Parathyroid adenoma (tissue), 2 donors: ENCODE data around the gene HCN4.
"Not testable (repeated sequence)": the region's sequence is repeated elsewhere in the genome, so short reads cannot be mapped to it uniquely, and the experiment has no call there.

ENCODE experiments used
- H2AFZ ChIP-seq: fragments of 300-600 bp; sonication (generic); one replicate; pipeline ENCODE4 v1.7.0; 2017; ENCODE audit warnings: antibody characterized with exemption, mild to moderate bottlenecking
- H3K27ac ChIP-seq: fragments of 300-600 bp; sonication (generic); one replicate; pipeline ENCODE4 v1.7.0; 2017
- H3K27me3 ChIP-seq: fragments of 300-600 bp; sonication (generic); one replicate; pipeline ENCODE4 v1.7.0; 2017; ENCODE audit warnings: low read length; ENCODE audit not compliant: control insufficient read depth, insufficient read depth
- H3K36me3 ChIP-seq: fragments of 300-600 bp; sonication (generic); one replicate; pipeline ENCODE4 v1.7.0; 2017; ENCODE audit warnings: low read length; ENCODE audit not compliant: control insufficient read depth, insufficient read depth
- H3K4me1 ChIP-seq: fragments of 300-600 bp; sonication (generic); one replicate; pipeline ENCODE4 v1.7.0; 2017; ENCODE audit warnings: control low read depth
- H3K4me2 ChIP-seq: fragments of 300-600 bp; sonication (generic); one replicate; pipeline ENCODE4 v1.7.0; 2017; ENCODE audit warnings: low read length
- H3K4me3 ChIP-seq: fragments of 300-600 bp; sonication (generic); one replicate; pipeline ENCODE4 v1.7.0; 2017; ENCODE audit warnings: low read depth, low read length
- H3K79me2 ChIP-seq: fragments of 300-600 bp; sonication (generic); one replicate; pipeline ENCODE4 v1.7.0; 2017; ENCODE audit warnings: control low read depth
- H3K9ac ChIP-seq: fragments of 300-600 bp; sonication (generic); one replicate; pipeline ENCODE4 v1.7.0; 2017; ENCODE audit warnings: mild to moderate bottlenecking
- H3K9me3 ChIP-seq: fragments of 300-600 bp; sonication (generic); one replicate; pipeline ENCODE4 v1.7.0; 2017; ENCODE audit warnings: low read length; ENCODE audit not compliant: control insufficient read depth
- TF ChIP-seq, protein P1 (sequence below): fragments of 300-600 bp; sonication (generic); IDR thresholded peaks from one replicate; pipeline ENCODE4 v1.7.0; 2017; ENCODE audit warnings: antibody characterized with exemption, mild to moderate bottlenecking
- donor health status: primary hyperparathyroidism.

HCN4 gene

DNA sequence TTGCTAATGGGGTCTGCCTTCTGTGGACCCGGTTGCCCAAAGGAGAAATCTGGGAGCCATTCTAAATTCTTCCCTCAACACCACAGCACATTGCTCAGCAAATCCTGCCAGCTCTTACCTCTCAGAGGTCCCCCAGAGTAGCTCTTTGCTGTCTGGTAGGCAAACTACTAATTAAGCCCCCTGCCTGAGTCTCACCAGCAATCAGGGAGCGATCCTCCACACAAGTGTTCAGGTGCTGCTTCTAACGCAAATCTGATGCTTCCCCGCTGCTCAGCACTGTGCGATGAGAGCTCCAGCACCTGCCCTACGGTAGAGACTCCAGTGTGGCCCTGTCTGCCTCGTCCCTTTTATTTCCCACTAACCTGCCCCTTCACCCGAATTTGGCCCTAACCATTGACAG is 60.5 kb downstream of the HCN4 start:
- H3K79me2 ChIP-seq: no peaks in the 10 kb centered on the region
- no peak overlapping the region for H3K4me2 ChIP-seq
- H3K36me3 ChIP-seq: no peaks in the 10 kb centered on the region
- no peak overlapping the region for H2AFZ ChIP-seq
- no peak overlapping the region for H3K4me3 ChIP-seq
- TF ChIP-seq, protein P1, sequence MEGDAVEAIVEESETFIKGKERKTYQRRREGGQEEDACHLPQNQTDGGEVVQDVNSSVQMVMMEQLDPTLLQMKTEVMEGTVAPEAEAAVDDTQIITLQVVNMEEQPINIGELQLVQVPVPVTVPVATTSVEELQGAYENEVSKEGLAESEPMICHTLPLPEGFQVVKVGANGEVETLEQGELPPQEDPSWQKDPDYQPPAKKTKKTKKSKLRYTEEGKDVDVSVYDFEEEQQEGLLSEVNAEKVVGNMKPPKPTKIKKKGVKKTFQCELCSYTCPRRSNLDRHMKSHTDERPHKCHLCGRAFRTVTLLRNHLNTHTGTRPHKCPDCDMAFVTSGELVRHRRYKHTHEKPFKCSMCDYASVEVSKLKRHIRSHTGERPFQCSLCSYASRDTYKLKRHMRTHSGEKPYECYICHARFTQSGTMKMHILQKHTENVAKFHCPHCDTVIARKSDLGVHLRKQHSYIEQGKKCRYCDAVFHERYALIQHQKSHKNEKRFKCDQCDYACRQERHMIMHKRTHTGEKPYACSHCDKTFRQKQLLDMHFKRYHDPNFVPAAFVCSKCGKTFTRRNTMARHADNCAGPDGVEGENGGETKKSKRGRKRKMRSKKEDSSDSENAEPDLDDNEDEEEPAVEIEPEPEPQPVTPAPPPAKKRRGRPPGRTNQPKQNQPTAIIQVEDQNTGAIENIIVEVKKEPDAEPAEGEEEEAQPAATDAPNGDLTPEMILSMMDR: no peak
- no peaks in the 10 kb centered on the region for H3K4me1 ChIP-seq
- no peak overlapping the region for H3K27ac ChIP-seq
- no peaks in the 10 kb centered on the region for H3K9me3 ChIP-seq
- H3K9ac ChIP-seq: no peak overlapping the region
- no peaks in the 10 kb centered on the region for H3K27me3 ChIP-seq

DNA sequence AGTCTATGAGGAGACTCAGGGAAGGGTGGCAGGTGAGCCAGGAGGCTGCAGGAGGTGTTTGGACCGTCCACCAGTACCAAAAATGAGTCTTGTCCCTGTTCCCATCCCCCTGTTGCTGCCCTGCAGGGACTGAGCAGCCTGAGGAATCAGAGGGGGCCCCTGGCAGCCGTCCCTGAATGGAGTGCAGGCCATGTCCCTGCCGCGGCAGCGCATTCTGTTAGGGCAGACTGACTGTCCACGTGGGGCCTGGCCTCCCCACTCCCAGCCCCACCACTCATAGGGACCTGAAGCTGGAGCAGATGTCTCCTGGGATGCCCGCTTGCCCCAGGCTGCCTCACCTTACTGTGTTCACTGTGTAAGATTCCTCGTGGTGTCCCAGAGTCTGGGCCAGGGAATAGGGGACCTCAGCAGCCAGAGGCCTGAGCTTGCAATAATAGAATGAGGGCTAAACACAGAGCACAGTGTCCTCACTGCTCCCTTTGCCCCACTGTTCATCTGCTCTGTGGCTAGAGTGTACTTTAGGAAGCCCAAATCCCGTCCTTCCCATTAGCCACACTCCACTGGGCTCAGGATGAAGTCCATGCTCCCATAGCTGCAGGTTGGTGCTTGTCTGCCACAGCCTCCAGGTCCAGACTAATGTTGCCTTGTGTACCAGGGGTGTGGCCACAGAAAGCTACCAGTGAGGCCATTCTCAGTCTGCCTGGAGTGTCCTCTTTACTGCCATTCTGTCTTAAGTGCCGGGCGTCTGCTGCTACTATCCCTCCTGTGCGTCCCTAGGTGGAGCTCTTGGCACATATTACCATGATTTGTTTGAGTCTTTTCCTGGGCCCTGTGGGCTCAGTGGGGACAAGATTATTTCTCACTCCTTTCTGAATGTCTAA is 63.2 kb downstream of the HCN4 start:
- Histone ChIP-seq H3K4me2 (no peak overlapping the region), H3K27ac (no peak overlapping the region), H3K79me2 (no peaks in the 10 kb centered on the region), H2AFZ (no peak overlapping the region), H3K9me3 (no peaks in the 10 kb centered on the region), H3K4me3 (no peak overlapping the region), H3K36me3 (no peaks in the 10 kb centered on the region), H3K4me1 (no peaks in the 10 kb centered on the region), H3K27me3 (no peaks in the 10 kb centered on the region), H3K9ac (no peak overlapping the region)
- TF ChIP-seq, protein P1: peak; percentile 25

DNA sequence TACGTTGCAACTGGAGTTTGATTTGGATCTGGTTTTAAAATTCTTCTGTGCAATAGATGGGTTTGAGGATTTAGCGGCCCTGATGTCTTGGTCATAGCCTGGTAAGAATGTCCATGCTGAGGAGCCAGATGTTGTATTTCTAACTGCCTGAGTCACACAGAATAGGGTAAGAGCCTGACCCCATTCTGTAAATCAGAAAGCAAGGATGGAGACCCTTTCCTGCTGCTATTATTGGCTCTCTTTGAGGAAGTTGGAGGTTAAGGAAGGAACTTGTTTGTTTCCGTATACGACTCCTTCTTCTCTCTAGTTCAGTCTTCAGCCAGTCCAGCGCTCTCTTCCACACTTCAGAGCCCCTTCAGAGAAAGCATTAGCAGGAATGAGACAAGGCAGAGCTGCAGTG is 65.1 kb downstream of the HCN4 start:
- Histone ChIP-seq H3K9me3 (no peaks in the 10 kb centered on the region), H3K4me3 (no peak overlapping the region), H2AFZ (no peak overlapping the region), H3K4me1 (no peaks in the 10 kb centered on the region), H3K79me2 (no peaks in the 10 kb centered on the region), H3K27ac (no peak overlapping the region), H3K9ac (no peak overlapping the region), H3K4me2 (no peak overlapping the region), H3K27me3 (no peaks in the 10 kb centered on the region), H3K36me3 (no peaks in the 10 kb centered on the region)
- TF ChIP-seq, protein P1: no peak

DNA sequence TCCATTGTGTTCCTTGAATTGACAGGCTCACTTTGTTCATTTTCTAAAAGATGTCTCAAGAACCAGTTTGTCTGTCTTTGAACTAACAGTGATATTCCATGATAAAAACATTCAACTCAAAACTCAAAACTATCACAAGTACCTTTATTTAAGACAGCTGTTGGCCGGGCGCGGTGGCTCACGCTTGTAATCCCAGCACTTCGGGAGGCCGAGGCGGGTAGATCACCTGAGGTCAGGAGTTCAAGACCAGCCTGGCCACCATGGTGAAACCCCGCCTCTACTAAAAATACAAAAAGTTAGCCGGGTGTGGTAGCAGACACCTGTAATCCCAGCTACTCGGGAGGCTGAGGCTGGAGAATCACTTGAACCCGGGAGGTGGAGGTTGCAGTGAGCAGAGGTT is 68.5 kb downstream of the HCN4 start:
- H3K9me3 ChIP-seq, H3K79me2 ChIP-seq, H3K9ac ChIP-seq, H3K36me3 ChIP-seq, H3K4me2 ChIP-seq, H3K27ac ChIP-seq, H2AFZ ChIP-seq, H3K4me3 ChIP-seq, H3K4me1 ChIP-seq, H3K27me3 ChIP-seq: not testable (repeated sequence)

DNA sequence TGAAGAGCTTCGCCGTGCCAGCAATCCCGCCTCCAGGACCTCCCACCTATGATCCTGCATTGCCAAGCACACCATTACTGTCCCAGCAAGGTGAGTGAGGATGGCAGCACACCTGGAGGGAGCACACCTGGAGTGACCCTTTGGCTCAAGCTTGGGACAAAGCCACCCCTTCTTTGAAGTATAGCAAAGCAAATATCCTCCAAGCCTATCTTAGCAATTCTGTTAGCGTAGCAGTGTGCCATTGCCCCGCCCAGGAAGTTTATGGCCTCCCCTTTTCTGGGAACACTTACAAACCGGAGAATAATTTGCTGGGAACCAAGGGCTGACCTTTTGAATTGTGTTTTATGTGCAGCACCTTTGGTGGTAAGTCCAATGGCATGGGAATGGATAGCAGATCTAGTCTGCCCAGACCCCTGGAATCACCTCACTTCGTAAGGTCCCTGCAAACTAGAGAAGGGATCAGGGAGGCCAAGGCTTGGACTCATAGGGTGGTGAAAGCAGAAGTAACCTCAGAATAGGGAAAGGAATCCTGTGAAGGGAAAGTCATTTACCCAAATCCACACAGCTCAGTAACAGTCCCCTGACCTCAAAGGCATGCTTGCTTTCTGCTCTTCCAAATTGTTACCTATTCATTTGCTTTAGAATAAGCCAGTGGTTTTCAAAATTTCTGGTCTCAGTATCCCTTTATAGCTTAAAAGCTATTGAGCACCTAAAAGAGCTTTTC is 70.1 kb downstream of the HCN4 start:
- H3K27me3 ChIP-seq: no peaks in the 10 kb centered on the region
- TF ChIP-seq, protein P1: no peak
- H3K9me3 ChIP-seq: no peaks in the 10 kb centered on the region
- no peaks in the 10 kb centered on the region for H3K36me3 ChIP-seq
- no peak overlapping the region for H2AFZ ChIP-seq
- H3K4me2 ChIP-seq: no peak overlapping the region
- no peak overlapping the region for H3K27ac ChIP-seq
- no peaks in the 10 kb centered on the region for H3K79me2 ChIP-seq
- H3K9ac ChIP-seq: no peak overlapping the region
- H3K4me1 ChIP-seq: no peaks in the 10 kb centered on the region
- H3K4me3 ChIP-seq: no peak overlapping the region
